ENCODE measurements around the gene GUCY1A1.

GRCh38 chr4:155658681-155659064 lies 8.0 kb upstream of the GUCY1A1 start:
- TF ChIP-seq POLR2AphosphoS5 (IDR thresholded peaks at IDR 0.05) (no peak), CTCF (IDR thresholded peaks at IDR 0.05) (no peak), POLR2A (IDR thresholded peaks at IDR 0.05) (no peak)
